Esophagus muscularis mucosa (tissue), 4 donors: Measurements from ENCODE around the gene LDLRAD3. TPM values are rescaled to one million over a fixed set of nuclear protein-coding genes. Genes with fewer than 3 reads are reported as not detected.
"Not testable (repeated sequence)": the region's sequence is repeated elsewhere in the genome, so short reads cannot be mapped to it uniquely, and the experiment has no call there.

Source experiments
- DNase-seq: peaks from one replicate; pipeline ENCODE4 v3.0.0-alpha.2; 2017; ENCODE audit errors: extremely low spot score
- H3K27ac ChIP-seq, 4 donors: fragments of 200-600 bp; sonication (generic); replicated peaks in 1 of 4; 1 replicate in 3 of 4; 2 replicates in 1 of 4; pipeline ENCODE4 v1.5.1; 2016 to 2019; ENCODE audit warnings: mild to moderate bottlenecking in 1 of 4
- H3K27me3 ChIP-seq, 4 donors: fragments of 200-600 bp; sonication (generic); one replicate each; pipeline versions ENCODE4 v1.5.1 to v1.6.0; 2016 to 2019
- H3K36me3 ChIP-seq, 4 donors: fragments of 200-600 bp; sonication (generic); one replicate each; pipeline ENCODE4 v1.5.1; 2016 to 2019
- H3K4me1 ChIP-seq, 4 donors: fragments of 200-600 bp; sonication (generic); one replicate each; pipeline ENCODE4 v1.5.1; 2016 to 2019
- H3K4me3 ChIP-seq, 4 donors: fragments of 200-600 bp; sonication (generic); 1 replicate in 2 of 4; 2 replicates in 2 of 4; pipeline ENCODE4 v1.5.1; 2016 to 2019; ENCODE audit warnings: mild to moderate bottlenecking in 4 of 4, moderate library complexity in 1 of 4
- H3K9me3 ChIP-seq, 4 donors: fragments of 200-600 bp; sonication (generic); 1 replicate in 3 of 4; 2 replicates in 1 of 4; pipeline ENCODE4 v1.5.1; 2016 to 2019
- EP300 ChIP-seq: sonication (generic); formaldehyde crosslinking; IDR thresholded peaks from one replicate; pipeline ENCODE4 v1.6.1; 2017; ENCODE audit warnings: antibody characterized with exemption
- POLR2A ChIP-seq: fragments of 450-650 bp; IDR thresholded peaks from one replicate; pipeline ENCODE4 v1.6.1; 2017; ENCODE audit warnings: antibody characterized with exemption, moderate library complexity, mild to moderate bottlenecking, low read depth
- POLR2AphosphoS5 ChIP-seq, 2 donors: sonication (generic); formaldehyde crosslinking; IDR thresholded peaks; one replicate each; pipeline ENCODE4 v1.6.1; 2017; ENCODE audit warnings: antibody characterized with exemption in 2 of 2
- WGBS: methylation state at CpG from one replicate; pipeline ENCODE4 v1.1.5; 2018; 5-methylcytosine and 5-hydroxymethylcytosine counted together
- intact Hi-C: fragments of 100-400 bp; cut with DNase I; formaldehyde crosslinking; loops from one replicate; pipeline ENCODE4 v1.15.1; 2023
- total RNA-seq, 4 donors: library from RNA; depleted of rRNA; stranded (reverse); fragments of >200 nt; gene quantifications; one replicate each; pipeline versions ENCODE4 v1.1.0 to v1.2.1, GENCODE V29; 2016
- TF ChIP-seq, protein P1 (sequence below), 3 experiments: fragments of 200-600 bp in 2 of 3; fragments of 450-650 bp in 1 of 3; sonication (generic) in 2 of 3; IDR thresholded peaks; one replicate each; pipeline ENCODE4 v1.5.1; 2017 to 2019; ENCODE audit warnings: antibody characterized with exemption in 3 of 3, mild to moderate bottlenecking in 2 of 3, moderate library complexity in 1 of 3

LDLRAD3 gene
- total RNA-seq, 4 donors from 2014 or later: 6.8 to 8.7 (median 8.2) TPM

DNA sequence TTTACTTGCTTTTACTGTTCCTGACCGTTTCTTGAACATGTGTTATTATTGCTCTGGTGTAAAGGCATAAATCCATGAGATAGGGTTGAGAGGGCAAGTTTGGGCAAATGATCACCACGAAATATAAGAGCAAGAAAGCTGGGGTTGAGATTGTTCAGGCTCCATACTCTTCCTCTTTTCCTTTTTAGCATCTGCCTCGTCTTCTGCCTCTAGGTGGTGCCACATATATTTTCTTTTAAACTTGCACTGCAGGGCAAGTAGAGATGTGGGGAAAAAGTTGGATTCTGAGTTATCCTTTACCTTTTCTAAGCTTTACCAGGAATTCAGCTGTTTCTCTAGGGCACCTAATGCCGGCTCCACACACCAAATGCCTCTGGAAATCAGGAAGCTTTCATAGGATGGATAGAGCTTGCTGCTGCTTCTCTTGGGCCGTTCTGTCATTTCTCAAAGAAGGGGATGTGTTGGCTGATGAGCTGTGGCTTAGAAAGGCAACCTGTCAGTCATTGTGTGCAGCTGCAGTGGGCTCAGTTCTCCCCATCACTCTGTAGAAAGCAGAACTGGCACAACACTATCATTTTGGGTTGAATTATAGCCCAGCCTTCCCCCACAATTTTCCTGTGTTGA is 98.2 kb downstream of the LDLRAD3 start:
- Histone ChIP-seq H3K27ac (no peak overlapping the region), H3K27me3 (no peaks in the 10 kb centered on the region), H3K9me3 (no peaks in the 10 kb centered on the region), H3K4me3 (no peak overlapping the region), H3K4me1 (peaks cover 4 to 5% (median 4%) of the 10 kb centered on the region in 4 donors), H3K36me3 (no peaks in the 10 kb centered on the region)
- intact Hi-C loops: loop anchor here (10.0 kb wide), 1 partner anchor 223 kb away; no protein-coding TSS in a partner anchor
- WGBS: 70% methylated on average over 5 of the region's 5 CpGs
- DNase-seq: no peak
- TF ChIP-seq, protein P1, sequence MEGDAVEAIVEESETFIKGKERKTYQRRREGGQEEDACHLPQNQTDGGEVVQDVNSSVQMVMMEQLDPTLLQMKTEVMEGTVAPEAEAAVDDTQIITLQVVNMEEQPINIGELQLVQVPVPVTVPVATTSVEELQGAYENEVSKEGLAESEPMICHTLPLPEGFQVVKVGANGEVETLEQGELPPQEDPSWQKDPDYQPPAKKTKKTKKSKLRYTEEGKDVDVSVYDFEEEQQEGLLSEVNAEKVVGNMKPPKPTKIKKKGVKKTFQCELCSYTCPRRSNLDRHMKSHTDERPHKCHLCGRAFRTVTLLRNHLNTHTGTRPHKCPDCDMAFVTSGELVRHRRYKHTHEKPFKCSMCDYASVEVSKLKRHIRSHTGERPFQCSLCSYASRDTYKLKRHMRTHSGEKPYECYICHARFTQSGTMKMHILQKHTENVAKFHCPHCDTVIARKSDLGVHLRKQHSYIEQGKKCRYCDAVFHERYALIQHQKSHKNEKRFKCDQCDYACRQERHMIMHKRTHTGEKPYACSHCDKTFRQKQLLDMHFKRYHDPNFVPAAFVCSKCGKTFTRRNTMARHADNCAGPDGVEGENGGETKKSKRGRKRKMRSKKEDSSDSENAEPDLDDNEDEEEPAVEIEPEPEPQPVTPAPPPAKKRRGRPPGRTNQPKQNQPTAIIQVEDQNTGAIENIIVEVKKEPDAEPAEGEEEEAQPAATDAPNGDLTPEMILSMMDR (IDR thresholded peaks at IDR 0.05): peak; percentile 9 to 29 (median 20)
- no peak for TF ChIP-seq POLR2A

DNA sequence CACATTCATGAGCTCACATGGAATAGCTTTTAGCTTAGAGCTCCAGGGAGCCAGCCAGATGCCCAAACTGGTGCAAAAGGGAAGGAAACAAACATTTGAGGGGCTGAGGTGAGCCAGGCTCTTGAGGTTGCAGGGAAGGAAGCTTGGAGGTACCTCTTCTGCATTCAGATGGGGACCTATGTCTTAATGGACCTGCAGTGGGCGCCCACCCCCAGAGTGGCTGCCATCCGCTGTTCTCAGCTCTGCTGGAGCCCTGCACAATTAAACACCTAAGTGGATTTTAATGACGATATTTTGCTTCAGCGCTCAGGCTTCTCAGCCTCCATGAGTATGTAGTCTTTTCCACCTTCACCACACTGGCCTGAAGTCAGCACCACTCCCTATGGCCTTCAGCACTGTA is 100.8 kb downstream of the LDLRAD3 start:
- intact Hi-C loops: loop anchor here (10.0 kb wide), 1 partner anchor 220 kb away; no protein-coding TSS in a partner anchor
- Histone ChIP-seq H3K27ac (no peak overlapping the region), H3K4me1 (no peaks in the 10 kb centered on the region), H3K4me3 (no peak overlapping the region), H3K27me3 (no peaks in the 10 kb centered on the region), H3K36me3 (no peaks in the 10 kb centered on the region), H3K9me3 (no peaks in the 10 kb centered on the region)
- TF ChIP-seq POLR2A: no peak
- no peak for TF ChIP-seq EP300
- TF ChIP-seq POLR2AphosphoS5 (IDR thresholded peaks at IDR 0.05): no peak
- 98% methylated on average over 4 of the region's 4 CpGs for WGBS
- DNase-seq: no peak

DNA sequence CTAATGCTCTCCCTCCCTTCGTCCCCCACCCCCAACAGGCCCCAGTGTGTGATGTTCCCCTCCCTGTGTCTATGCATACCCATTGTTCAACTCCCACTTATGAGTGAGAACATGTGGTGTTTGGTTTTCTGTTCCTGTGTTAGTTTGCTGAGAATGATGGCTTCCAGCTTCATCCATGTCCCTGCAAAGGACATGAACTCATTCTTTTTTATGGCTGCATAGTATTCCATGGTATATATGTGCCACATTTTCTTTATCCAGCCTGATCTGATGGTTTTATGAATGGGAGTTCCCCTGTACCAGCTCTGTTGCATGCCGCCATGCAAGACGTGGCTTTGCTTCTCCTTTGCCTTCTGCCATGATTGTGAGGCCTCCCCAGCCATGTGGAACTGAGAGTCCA is 102.1 kb downstream of the LDLRAD3 start:
- not testable (repeated sequence) for DNase-seq, H3K4me3 ChIP-seq, H3K27ac ChIP-seq, H3K9me3 ChIP-seq, H3K27me3 ChIP-seq, H3K36me3 ChIP-seq, H3K4me1 ChIP-seq
- intact Hi-C loops: loop anchor here (10.0 kb wide), 1 partner anchor 219 kb away; no protein-coding TSS in a partner anchor
- 97% methylated on average over 3 of the region's 3 CpGs for WGBS

DNA sequence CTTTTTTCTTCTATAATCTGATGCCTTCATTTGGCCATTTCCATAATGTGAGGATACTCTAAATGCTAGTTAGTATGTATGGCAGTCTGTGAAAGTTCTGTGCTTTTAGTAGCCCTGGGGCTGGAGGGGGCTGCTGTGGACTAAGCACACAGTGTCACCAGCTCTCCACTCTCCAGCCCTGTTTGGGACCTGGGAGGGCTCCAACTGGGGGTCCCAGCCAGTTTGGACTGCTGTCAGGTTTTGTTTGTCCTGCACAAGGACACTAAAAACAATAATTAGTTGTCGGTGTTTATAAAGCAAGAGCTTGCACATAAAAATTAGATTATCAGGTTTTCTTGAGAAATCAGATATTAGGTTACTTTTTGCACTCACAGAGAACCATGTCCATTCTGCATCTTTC is 103.1 kb downstream of the LDLRAD3 start:
- TF ChIP-seq, protein P1 (IDR thresholded peaks at IDR 0.05): no peak
- TF ChIP-seq POLR2A: no peak
- no peak for TF ChIP-seq EP300
- TF ChIP-seq POLR2AphosphoS5 (IDR thresholded peaks at IDR 0.05): no peak
- H3K4me1 ChIP-seq: no peaks in the 10 kb centered on the region
- no peaks in the 10 kb centered on the region for H3K36me3 ChIP-seq
- H3K27ac ChIP-seq: no peak overlapping the region
- 93% methylated on average over 1 of the region's 1 CpG for WGBS
- no peak overlapping the region for H3K4me3 ChIP-seq
- no peaks in the 10 kb centered on the region for H3K27me3 ChIP-seq
- no peaks in the 10 kb centered on the region for H3K9me3 ChIP-seq
- DNase-seq: no peak
- intact Hi-C loops: loop anchor here (10.0 kb wide), 1 partner anchor 218 kb away; no protein-coding TSS in a partner anchor

DNA sequence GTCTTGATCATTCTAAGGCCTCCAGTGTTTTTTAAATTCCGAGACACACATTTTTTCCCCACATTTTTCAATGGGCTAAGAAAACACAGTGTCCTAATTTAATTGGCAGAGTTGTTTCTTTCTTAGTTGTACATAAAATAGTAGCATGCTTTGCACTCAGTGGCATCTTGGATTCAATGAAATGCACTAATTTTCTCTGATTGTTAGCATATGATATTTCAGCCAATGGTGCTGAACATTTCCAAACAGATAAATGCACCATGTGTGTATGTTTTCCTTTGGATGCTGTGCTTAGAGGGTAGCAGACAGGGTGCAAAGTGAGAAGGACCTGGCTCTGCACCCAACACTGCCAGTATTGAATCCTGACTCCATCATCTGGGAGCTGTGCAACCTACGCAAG is 103.5 kb downstream of the LDLRAD3 start:
- Histone ChIP-seq H3K27me3 (no peaks in the 10 kb centered on the region), H3K9me3 (no peaks in the 10 kb centered on the region), H3K27ac (no peak overlapping the region), H3K36me3 (no peaks in the 10 kb centered on the region), H3K4me3 (no peak overlapping the region), H3K4me1 (no peaks in the 10 kb centered on the region)
- 94% methylated on average over 2 of the region's 2 CpGs for WGBS
- DNase-seq: no peak
- intact Hi-C loops: loop anchor here (10.0 kb wide), 1 partner anchor 217 kb away; no protein-coding TSS in a partner anchor
- TF ChIP-seq POLR2A: no peak
- no peak for TF ChIP-seq EP300
- TF ChIP-seq, protein P1 (IDR thresholded peaks at IDR 0.05): no peak
- TF ChIP-seq POLR2AphosphoS5 (IDR thresholded peaks at IDR 0.05): no peak
